Keratinocyte (primary cell): ENCODE measurements around the gene AGAP1.

Source experiments
- CTCF ChIP-seq, 3 experiments: IDR thresholded peaks in 1 of 3; conservative IDR thresholded peaks in 1 of 3; optimal IDR thresholded peaks in 1 of 3; 2 replicates in 2 of 3; 3 replicates in 1 of 3; pipeline versions ENCODE3 to v1.5.1; 2011; ENCODE audit warnings: low read length in 3 of 3, mild to moderate bottlenecking in 3 of 3, moderate library complexity in 2 of 3, control low read depth in 1 of 3, inconsistent platforms in 1 of 3; ENCODE audit not compliant: insufficient read depth in 2 of 3; ENCODE audit errors: extremely low read depth in 1 of 3
- EZH2 ChIP-seq: IDR thresholded peaks from one replicate; pipeline ENCODE4 v1.6.1; 2012; ENCODE audit warnings: inconsistent platforms, mild to moderate bottlenecking, low read length, moderate library complexity

GRCh38 chr2:235546151-235546435 is 52.2 kb downstream of the AGAP1 start:
- TF ChIP-seq CTCF (optimal IDR thresholded peaks at IDR 0.05 in 1 of 3, IDR thresholded peaks at IDR 0.05 in 1 of 3, conservative IDR thresholded peaks at IDR 0.05 in 1 of 3; ENCODE audit: extremely low read depth in 1 of 3, insufficient read depth in 2 of 3, low read length in 3 of 3): no peak
- TF ChIP-seq EZH2: no peak
